AG09309 (cell line): ENCODE measurements around the gene THNSL1.

ENCODE experiments used
- DNase-seq: peaks from one replicate; pipeline ENCODE4 v3.0.0-alpha.2; 2010; ENCODE audit warnings: low read depth
- H3K4me3 ChIP-seq: 2 replicates; pipeline ENCODE4 v1.5.1; 2011; ENCODE audit warnings: mild to moderate bottlenecking, low read depth, low read length, moderate library complexity; ENCODE audit not compliant: control insufficient read depth
- CTCF ChIP-seq: IDR thresholded peaks from 2 replicates; pipeline ENCODE4 v1.5.1; 2011; ENCODE audit warnings: mild to moderate bottlenecking, low read depth, low read length, inconsistent platforms; ENCODE audit not compliant: insufficient read depth, control insufficient read depth; ENCODE audit errors: missing control alignments

The THNSL1 gene

DNA sequence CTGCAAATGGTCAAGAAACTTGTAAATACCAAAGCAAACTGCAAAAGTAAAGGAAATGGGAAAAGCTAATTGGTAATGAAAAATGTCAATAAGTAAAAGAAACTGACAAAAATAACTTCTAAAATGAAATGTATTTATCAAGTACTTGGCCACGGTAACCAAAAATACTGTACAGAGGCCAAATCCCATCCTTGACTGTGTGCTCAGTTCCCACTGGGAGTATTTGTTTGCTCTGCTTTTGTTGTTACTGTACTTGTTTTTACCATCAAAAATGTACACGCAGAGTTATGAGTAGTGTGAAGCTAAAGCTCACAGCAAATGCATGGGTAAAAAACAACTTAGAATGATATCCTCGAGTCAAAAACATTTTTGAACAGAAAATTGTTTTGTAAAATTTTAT, 31.5 kb upstream of the THNSL1 start:
- no peak overlapping the region for H3K4me3 ChIP-seq
- TF ChIP-seq CTCF = no peak
- no peak for DNase-seq

GRCh38 chr10:24988831-24989640, 27.4 kb upstream of the THNSL1 start:
- no peak overlapping the region for H3K4me3 ChIP-seq
- DNase-seq = no peak
- no peak for TF ChIP-seq CTCF

GRCh38 chr10:24989867-24990266, 26.5 kb upstream of the THNSL1 start:
- no peak for DNase-seq
- no peak for TF ChIP-seq CTCF
- no peak overlapping the region for H3K4me3 ChIP-seq

GRCh38 chr10:24991298-24991697, 25.1 kb upstream of the THNSL1 start:
- H3K4me3 ChIP-seq = no peak overlapping the region
- TF ChIP-seq CTCF = no peak
- no peak for DNase-seq

GRCh38 chr10:24992512-24993133, 23.8 kb upstream of the THNSL1 start:
- TF ChIP-seq CTCF = no peak
- DNase-seq = no peak
- no peak overlapping the region for H3K4me3 ChIP-seq

GRCh38 chr10:24993237-24993958, 23.0 kb upstream of the THNSL1 start:
- DNase-seq = no peak
- no peak for TF ChIP-seq CTCF
- no peak overlapping the region for H3K4me3 ChIP-seq
